Activated CD8-positive, alpha-beta memory T cell treated with anti-CD3 and anti-CD28 coated beads, Interleukin-2, amount 10 ng/mL, durations not matched to agents 7 days and 5 days (primary cell): ENCODE measurements around the gene RSPH9. TPM values are rescaled to one million over a fixed set of nuclear protein-coding genes. Genes with fewer than 3 reads are reported as not detected.
"Not testable (repeated sequence)": the region's sequence is repeated elsewhere in the genome, so short reads cannot be mapped to it uniquely, and the experiment has no call there.

Source experiments
- ATAC-seq: fragments of 150-1000 bp; cut with Tn5 transposase; one replicate; pipeline ENCODE4 v1.10.0; 2021; ENCODE audit warnings: moderate library complexity
- CTCF ChIA-PET: fragments of 350-600 bp; sonication (Branson Sonifier 250); formaldehyde crosslinking; loops from one replicate; lab custom pipeline; 2021; ENCODE audit warnings: antibody characterized with exemption; lab: Charles Lee
- DNase-seq: peaks from one replicate; pipeline ENCODE4 v3.0.0-alpha.2; 2020
- H3K27ac Mint-ChIP-seq: one replicate; pipeline ENCODE4 v1.8.0; 2021; ENCODE audit warnings: mild to moderate bottlenecking, mixed read lengths
- H3K27me3 Mint-ChIP-seq: one replicate; pipeline ENCODE4 v1.8.0; 2021; ENCODE audit warnings: mixed read lengths
- H3K36me3 Mint-ChIP-seq: one replicate; pipeline ENCODE4 v1.8.0; 2021; ENCODE audit warnings: mild to moderate bottlenecking, mixed read lengths
- H3K4me1 Mint-ChIP-seq: one replicate; pipeline ENCODE4 v1.8.0; 2021; ENCODE audit warnings: mixed read lengths
- H3K4me3 Mint-ChIP-seq: one replicate; pipeline ENCODE4 v1.8.0; 2021; ENCODE audit warnings: mild to moderate bottlenecking, moderate library complexity, mixed read lengths
- H3K9me3 Mint-ChIP-seq: one replicate; pipeline ENCODE4 v1.8.0; 2022; ENCODE audit warnings: low read depth, mixed read lengths
- total RNA-seq, 2 experiments: library from RNA; stranded (reverse); gene quantifications; one replicate each; pipeline ENCODE4 v1.2.3, GENCODE V29; 2021

The RSPH9 gene
- total RNA-seq, 2 experiments from 2014 or later: not detected

GRCh38 chr6:43621836-43622180 lies 23.0 kb upstream of the RSPH9 start:
- Mint-ChIP-seq H3K4me1 (peaks cover 12% of the 10 kb centered on the region), H3K9me3 (no peaks in the 10 kb centered on the region), H3K4me3 (no peak overlapping the region), H3K27ac (no peak overlapping the region), H3K36me3 (peaks cover 54% of the 10 kb centered on the region), H3K27me3 (no peaks in the 10 kb centered on the region)
- CTCF ChIA-PET: interaction anchor here (1.1 to 3.3 kb wide), 2 partner anchors 14 to 45 kb away, joined by 3 to 16 read pairs; no protein-coding TSS in a partner anchor
- no peak for ATAC-seq
- DNase-seq: no peak

- DNase-seq (no peak), ATAC-seq (no peak)
- Mint-ChIP-seq H3K27me3 (no peaks in the 10 kb centered on the region), H3K4me1 (peaks cover 19% of the 10 kb centered on the region), H3K36me3 (peaks cover 55% of the 10 kb centered on the region), H3K9me3 (no peaks in the 10 kb centered on the region), H3K27ac (no peak overlapping the region), H3K4me3 (no peak overlapping the region)
- CTCF ChIA-PET: interaction anchor here (0.8 kb wide), 1 partner anchor 14 kb away, joined by 3 read pairs; no protein-coding TSS in a partner anchor
These were observed 22.3 kb upstream of the RSPH9 start for GRCh38 chr6:43622541-43622940.

GRCh38 chr6:43623880-43624785 lies 20.7 kb upstream of the RSPH9 start:
- Mint-ChIP-seq H3K27ac (peak overlapping the region; percentile 39), H3K4me3 (no peak overlapping the region), H3K36me3 (peaks cover 57% of the 10 kb centered on the region), H3K27me3 (no peaks in the 10 kb centered on the region), H3K9me3 (no peaks in the 10 kb centered on the region), H3K4me1 (peaks cover 31% of the 10 kb centered on the region)
- ATAC-seq (no peak), DNase-seq (no peak)
- CTCF ChIA-PET: interaction anchor here (1.1 to 1.4 kb wide), 2 partner anchors 10 to 16 kb away, joined by 3 to 5 read pairs; no protein-coding TSS in a partner anchor

GRCh38 chr6:43624786-43625288 lies 20.0 kb upstream of the RSPH9 start:
- peaks cover 57% of the 10 kb centered on the region for H3K36me3 Mint-ChIP-seq
- no peak for DNase-seq
- H3K27ac Mint-ChIP-seq: no peak overlapping the region
- peaks cover 31% of the 10 kb centered on the region for H3K4me1 Mint-ChIP-seq
- CTCF ChIA-PET: interaction anchor here (1.4 kb wide), 1 partner anchor 17 kb away, joined by 5 read pairs; no protein-coding TSS in a partner anchor
- no peaks in the 10 kb centered on the region for H3K27me3 Mint-ChIP-seq
- no peaks in the 10 kb centered on the region for H3K9me3 Mint-ChIP-seq
- no peak overlapping the region for H3K4me3 Mint-ChIP-seq
- ATAC-seq: no peak

GRCh38 chr6:43625393-43625992 lies 19.3 kb upstream of the RSPH9 start:
- Mint-ChIP-seq H3K36me3 (peaks cover 58% of the 10 kb centered on the region), H3K27ac (no peak overlapping the region), H3K27me3 (no peaks in the 10 kb centered on the region), H3K4me1 (peaks cover 37% of the 10 kb centered on the region), H3K4me3 (no peak overlapping the region), H3K9me3 (no peaks in the 10 kb centered on the region)
- ATAC-seq (no peak), DNase-seq (no peak)
- CTCF ChIA-PET: no interaction called here

GRCh38 chr6:43627008-43627825 lies 17.6 kb upstream of the RSPH9 start:
- no peaks in the 10 kb centered on the region for H3K27me3 Mint-ChIP-seq
- H3K36me3 Mint-ChIP-seq: peaks cover 44% of the 10 kb centered on the region
- peaks cover 43% of the 10 kb centered on the region for H3K4me1 Mint-ChIP-seq
- peak overlapping the region; percentile 71 for H3K27ac Mint-ChIP-seq
- ATAC-seq: no peak
- peak overlapping the region; percentile 100 for H3K4me3 Mint-ChIP-seq
- H3K9me3 Mint-ChIP-seq: no peaks in the 10 kb centered on the region
- DNase-seq: peak; percentile 61
- CTCF ChIA-PET: interaction anchor here (1.0 kb wide), 1 partner anchor 52 kb away, joined by 3 read pairs; the partner anchor contains the start of genes POLH and XPO5

GRCh38 chr6:43628393-43629103 lies 16.3 kb upstream of the RSPH9 start:
- CTCF ChIA-PET: interaction anchor here (0.8 to 1.7 kb wide), 5 partner anchors 34 to 623 kb away, joined by 3 to 5 read pairs (median 3); partner anchors contain the start of gene DNPH1
- Mint-ChIP-seq H3K36me3 (peaks cover 35% of the 10 kb centered on the region), H3K4me1 (peaks cover 43% of the 10 kb centered on the region), H3K4me3 (peak overlapping the region; percentile 100), H3K9me3 (no peaks in the 10 kb centered on the region), H3K27ac (peak overlapping the region; percentile 99), H3K27me3 (no peaks in the 10 kb centered on the region)
- ATAC-seq (peak; percentile 28), DNase-seq (peak; percentile 81)

GRCh38 chr6:43629104-43629504 lies 15.7 kb upstream of the RSPH9 start, which contains the start of gene GTPBP2:
Gene GTPBP2 (minus strand): TSS chr6:43629264. CDS start chr6:43629162, 102 bp downstream.
- Mint-ChIP-seq H3K27ac (peak within 1 kb of the TSS; percentile 99), H3K9me3 (no peaks in the 10 kb centered on the region), H3K4me1 (peaks cover 46% of the 10 kb centered on the region), H3K36me3 (peaks cover 33% of the 10 kb centered on the region), H3K4me3 (peak within 1 kb of the TSS; percentile 100), H3K27me3 (no peaks in the 10 kb centered on the region)
- CTCF ChIA-PET: interaction anchor here (0.7 to 1.7 kb wide), 10 partner anchors 9 to 622 kb away, joined by 3 to 8 read pairs (median 3); partner anchors contain the start of genes DNPH1 and VEGFA
- ATAC-seq: peak; percentile 84
- DNase-seq: peak; percentile 99

- CTCF ChIA-PET: interaction anchor here (0.6 to 1.7 kb wide), 11 partner anchors 10 to 622 kb away, joined by 3 to 8 read pairs (median 3); partner anchors contain the start of genes DNPH1 and VEGFA
- H3K36me3 Mint-ChIP-seq: peaks cover 29% of the 10 kb centered on the region
- no peaks in the 10 kb centered on the region for H3K9me3 Mint-ChIP-seq
- peak overlapping the region; percentile 99 for H3K27ac Mint-ChIP-seq
- peaks cover 46% of the 10 kb centered on the region for H3K4me1 Mint-ChIP-seq
- H3K4me3 Mint-ChIP-seq: peak overlapping the region; percentile 100
- H3K27me3 Mint-ChIP-seq: no peaks in the 10 kb centered on the region
- DNase-seq (peak; percentile 97), ATAC-seq (peak; percentile 75)
These were observed 15.1 kb upstream of the RSPH9 start for GRCh38 chr6:43629505-43630300.

- Mint-ChIP-seq H3K27me3 (no peaks in the 10 kb centered on the region), H3K9me3 (no peaks in the 10 kb centered on the region), H3K4me3 (peak overlapping the region; percentile 46), H3K36me3 (peaks cover 23% of the 10 kb centered on the region), H3K27ac (peak overlapping the region; percentile 99), H3K4me1 (peaks cover 50% of the 10 kb centered on the region)
- no peak for ATAC-seq
- no peak for DNase-seq
- CTCF ChIA-PET: interaction anchor here (0.9 kb wide), 1 partner anchor 35 kb away, joined by 3 read pairs; no protein-coding TSS in a partner anchor
These were observed 13.7 kb upstream of the RSPH9 start for GRCh38 chr6:43630980-43631619.

GRCh38 chr6:43633002-43633401 lies 11.8 kb upstream of the RSPH9 start:
- ATAC-seq, DNase-seq, H3K4me3 Mint-ChIP-seq, H3K9me3 Mint-ChIP-seq, H3K27me3 Mint-ChIP-seq, CTCF ChIA-PET, H3K27ac Mint-ChIP-seq: not testable (repeated sequence)
- Mint-ChIP-seq H3K4me1 (peaks cover 47% of the 10 kb centered on the region), H3K36me3 (peaks cover 22% of the 10 kb centered on the region)
